B cell (primary cell): ENCODE measurements around the gene BRMS1L. TPM values are rescaled to one million over a fixed set of nuclear protein-coding genes. Genes with fewer than 3 reads are reported as not detected.

Experiments
- ATAC-seq: fragments of 200-7000 bp; cut with Tn5 transposase; one replicate; pipeline ENCODE4 v1.10.0; 2021; ENCODE audit warnings: low read depth, mild to moderate bottlenecking, moderate number of reproducible peaks, moderate library complexity
- CTCF ChIA-PET: fragments of 350-600 bp; sonication (Branson Sonifier 250); formaldehyde crosslinking; loops from one replicate; lab custom pipeline; 2021; ENCODE audit warnings: antibody characterized with exemption, inconsistent platforms; lab: Charles Lee
- POLR2A ChIA-PET: fragments of 350-600 bp; sonication (Branson Sonifier 250); formaldehyde crosslinking; loops from one replicate; lab custom pipeline; 2021; ENCODE audit warnings: antibody characterized with exemption; lab: Charles Lee
- DNase-seq: peaks from one replicate; pipeline ENCODE4 v3.0.0; 2013
- H2AFZ ChIP-seq: 2 replicates; pipeline ENCODE4 v1.6.1; 2012; ENCODE audit warnings: mild to moderate bottlenecking, low read depth, low read length; ENCODE audit not compliant: insufficient read depth, poor library complexity, severe bottlenecking
- H3K27ac ChIP-seq, 2 donors: 1 replicate in 1 of 2; 2 replicates in 1 of 2; pipeline ENCODE4 v1.5.1; 2012 to 2013; ENCODE audit warnings: low read length in 2 of 2, mild to moderate bottlenecking in 2 of 2, moderate library complexity in 1 of 2
- H3K27me3 ChIP-seq, 4 experiments: fragments of 200-600 bp in 1 of 4; sonication (generic) in 1 of 4; replicated peaks in 1 of 4; 1 replicate in 2 of 4; 2 replicates in 2 of 4; pipeline versions ENCODE4 v1.6.1 to v1.7.0; 2013 to 2016; ENCODE audit warnings: low read length in 3 of 4, mild to moderate bottlenecking in 2 of 4, mixed read lengths in 1 of 4, moderate library complexity in 1 of 4; ENCODE audit not compliant: insufficient read depth in 4 of 4, control insufficient read depth in 3 of 4; ENCODE audit errors: control extremely low read depth in 1 of 4
- H3K36me3 ChIP-seq, 2 experiments: replicated peaks in 1 of 2; 1 replicate in 1 of 2; 2 replicates in 1 of 2; pipeline versions ENCODE4 v1.6.1 to v1.7.1; 2013; ENCODE audit warnings: low read length in 1 of 2; ENCODE audit not compliant: insufficient read depth in 2 of 2, control insufficient read depth in 1 of 2; ENCODE audit errors: control extremely low read depth in 1 of 2, extremely low read depth in 1 of 2
- H3K4me1 ChIP-seq, 2 donors: fragments of 200-600 bp in 1 of 2; sonication (generic) in 1 of 2; 1 replicate in 1 of 2; 2 replicates in 1 of 2; pipeline versions ENCODE4 v1.5.1 to v1.6.1; 2013 to 2017; ENCODE audit warnings: low read length in 2 of 2; ENCODE audit not compliant: control insufficient read depth in 2 of 2, insufficient read depth in 2 of 2
- H3K4me2 ChIP-seq: replicated peaks from 2 replicates; pipeline ENCODE3; 2012; ENCODE audit warnings: mild to moderate bottlenecking, low read depth, low read length; ENCODE audit not compliant: poor library complexity, severe bottlenecking
- H3K4me3 ChIP-seq, 5 experiments: fragments of 200-600 bp in 1 of 5; sonication (generic) in 1 of 5; 1 replicate in 3 of 5; 2 replicates in 2 of 5; pipeline versions ENCODE4 v1.5.1 to v1.7.0; 2011 to 2016; ENCODE audit warnings: low read length in 4 of 5, mild to moderate bottlenecking in 4 of 5, low read depth in 2 of 5, control low read depth in 1 of 5, moderate library complexity in 1 of 5; ENCODE audit not compliant: insufficient read depth in 1 of 5; ENCODE audit errors: control extremely low read depth in 1 of 5, extremely low read depth in 1 of 5
- H3K79me2 ChIP-seq: fragments of 200-600 bp; sonication (generic); one replicate; pipeline ENCODE4 v1.6.0; 2016; ENCODE audit warnings: low read length; ENCODE audit not compliant: control insufficient read depth, insufficient read depth
- H3K9ac ChIP-seq: fragments of 200-600 bp; sonication (generic); 2 replicates; pipeline ENCODE4 v1.6.1; 2017; ENCODE audit warnings: mild to moderate bottlenecking, low read length, moderate library complexity
- H3K9me3 ChIP-seq, 3 donors: one replicate each; pipeline versions ENCODE4 v1.6.1 to v1.7.1; 2013; ENCODE audit warnings: low read length in 2 of 3; ENCODE audit not compliant: control insufficient read depth in 2 of 3, insufficient read depth in 1 of 3; ENCODE audit errors: control extremely low read depth in 1 of 3
- H4K20me1 ChIP-seq: 2 replicates; pipeline ENCODE4 v1.6.0; 2012; ENCODE audit warnings: mild to moderate bottlenecking, low read length; ENCODE audit not compliant: insufficient read depth, control insufficient read depth, poor library complexity, severe bottlenecking
- H3K27ac Mint-ChIP-seq: one replicate; pipeline ENCODE4 v1.8.0; 2021; ENCODE audit warnings: mixed read lengths
- H3K27me3 Mint-ChIP-seq: one replicate; pipeline ENCODE4 v1.8.0; 2021; ENCODE audit warnings: mixed read lengths
- H3K4me1 Mint-ChIP-seq: one replicate; pipeline ENCODE4 v1.8.0; 2021; ENCODE audit warnings: mixed read lengths
- H3K4me3 Mint-ChIP-seq: one replicate; pipeline ENCODE4 v1.8.0; 2021; ENCODE audit warnings: mixed read lengths
- H3K9me3 Mint-ChIP-seq: one replicate; pipeline ENCODE4 v1.8.0; 2022; ENCODE audit warnings: mixed read lengths; ENCODE audit not compliant: insufficient read depth
- CTCF ChIP-seq: fragments of 200-600 bp; IDR thresholded peaks from one replicate; pipeline ENCODE4 v1.8.0; 2022; ENCODE audit warnings: antibody characterized with exemption, mild to moderate bottlenecking
- EZH2 ChIP-seq: IDR thresholded peaks from 2 replicates; pipeline ENCODE4 v1.6.1; 2012; ENCODE audit warnings: borderline replicate concordance, low read depth, mild to moderate bottlenecking, moderate library complexity, low read length; ENCODE audit not compliant: insufficient read depth, poor library complexity, severe bottlenecking
- WGBS: methylation state at CpG from one replicate; pipeline ENCODE4 v1.1.5; 2013; ENCODE audit warnings: missing lambda C conversion rate; ENCODE audit not compliant: insufficient coverage; 5-methylcytosine and 5-hydroxymethylcytosine counted together
- intact Hi-C: fragments of 100-400 bp; cut with micrococcal nuclease; formaldehyde crosslinking; loops from one replicate; pipeline ENCODE4 v1.10.0; 2022
- polyA plus RNA-seq: library from polyadenylated mRNA; depleted of rRNA; stranded (reverse); fragments of >200 nt; gene quantifications from 2 replicates; pipeline ENCODE4 v1.2.3, GENCODE V29; 2012
- total RNA-seq, 2 donors: library from RNA; stranded (reverse); fragments of 120-200 nt in 1 of 2; gene quantifications; 1 replicate in 1 of 2; 2 replicates in 1 of 2; pipeline versions ENCODE4 v1.2.3 to v1.2.4, GENCODE V29; 2013 to 2022

The BRMS1L gene
- total and polyA plus RNA-seq, 2 donors (not counting 1 experiment from before 2014, with no cell fraction given): 1.1 to 4.7 TPM

GRCh38 chr14:35853225-35853624 is 27.1 kb downstream of the BRMS1L start:
- Histone ChIP-seq H3K9me3 (peaks cover 0 to 1% (median 0%) of the 10 kb centered on the region in 3 donors), H3K4me3 (no peak overlapping the region), H3K36me3 (no peaks in the 10 kb centered on the region), H3K27ac (no peak overlapping the region), H3K79me2 (no peaks in the 10 kb centered on the region), H3K4me2 (no peak overlapping the region), H3K27me3 (no peaks in the 10 kb centered on the region), H2AFZ (no peak overlapping the region), H3K9ac (no peak overlapping the region), H3K4me1 (peaks cover 10 to 11% of the 10 kb centered on the region in 2 donors), H4K20me1 (no peaks in the 10 kb centered on the region)
- CTCF ChIA-PET: no interaction called here
- H3K27ac Mint-ChIP-seq: no peak overlapping the region
- no peak overlapping the region for H3K4me3 Mint-ChIP-seq
- ATAC-seq (no peak), DNase-seq (no peak)
- H3K9me3 Mint-ChIP-seq: peaks cover 3% of the 10 kb centered on the region
- H3K4me1 Mint-ChIP-seq: peaks cover 13% of the 10 kb centered on the region
- H3K27me3 Mint-ChIP-seq: no peaks in the 10 kb centered on the region
- POLR2A ChIA-PET: no interaction called here
- no peak for TF ChIP-seq CTCF
- no peak for TF ChIP-seq EZH2
- intact Hi-C loops: no loop called here
- WGBS: no CpG with 5 or more reads among the region's 2 CpGs

- H3K4me3 ChIP-seq: no peak overlapping the region
- H3K36me3 ChIP-seq: peaks cover 0 to 2% of the 10 kb centered on the region in 2 experiments
- ATAC-seq: no peak
- peaks cover 13% of the 10 kb centered on the region for H3K4me1 Mint-ChIP-seq
- no peaks in the 10 kb centered on the region for H4K20me1 ChIP-seq
- no peak overlapping the region for H3K4me3 Mint-ChIP-seq
- peaks cover 0 to 1% (median 0%) of the 10 kb centered on the region in 3 donors for H3K9me3 ChIP-seq
- no peak for DNase-seq
- no peak overlapping the region for H3K27ac ChIP-seq
- H3K27ac Mint-ChIP-seq: no peak overlapping the region
- TF ChIP-seq CTCF (no peak), EZH2 (no peak)
- H3K9ac ChIP-seq: no peak overlapping the region
- no peak overlapping the region for H2AFZ ChIP-seq
- no peak overlapping the region for H3K4me2 ChIP-seq
- POLR2A ChIA-PET: no interaction called here
- H3K9me3 Mint-ChIP-seq: peaks cover 3% of the 10 kb centered on the region
- intact Hi-C loops: no loop called here
- no peaks in the 10 kb centered on the region for H3K27me3 Mint-ChIP-seq
- CTCF ChIA-PET: no interaction called here
- H3K79me2 ChIP-seq: no peaks in the 10 kb centered on the region
- no peaks in the 10 kb centered on the region for H3K27me3 ChIP-seq
- H3K4me1 ChIP-seq: peaks cover 10 to 11% of the 10 kb centered on the region in 2 donors
- 43% methylated on average over 1 of the region's 1 CpG for WGBS
Observed at GRCh38 chr14:35854696-35855270, 28.6 kb downstream of the BRMS1L start.
